ENCODE results near the gene AUTS2. TPM values are rescaled to one million over a fixed set of nuclear protein-coding genes. Genes with fewer than 3 reads are reported as not detected.

AUTS2 gene
- total RNA-seq, 1 donor from 2014 or later, result 56.0 TPM

GRCh38 chr7:70132852-70133690 is 534.8 kb downstream of the AUTS2 start:
- ATAC-seq (no peak), DNase-seq (no peak)
- TF ChIP-seq CTCF (IDR thresholded peaks at IDR 0.05), result no peak
- no peaks in the 10 kb centered on the region for H3K27me3 ChIP-seq
- no peaks in the 10 kb centered on the region for H3K4me1 ChIP-seq
- intact Hi-C loops (cut with DNase I), result no loop called here
- H3K27ac ChIP-seq, result no peak overlapping the region
- no peaks in the 10 kb centered on the region for H3K36me3 ChIP-seq
- no peak overlapping the region for H3K4me3 ChIP-seq
- H3K9me3 ChIP-seq, result no peaks in the 10 kb centered on the region

- DNase-seq, result no peak
- Histone ChIP-seq H3K9me3 (no peaks in the 10 kb centered on the region), H3K4me1 (no peaks in the 10 kb centered on the region), H3K4me3 (no peak overlapping the region), H3K27ac (no peak overlapping the region), H3K27me3 (no peaks in the 10 kb centered on the region), H3K36me3 (no peaks in the 10 kb centered on the region)
- intact Hi-C loops (cut with DNase I), result no loop called here
- no peak for ATAC-seq
- no peak for TF ChIP-seq CTCF (IDR thresholded peaks at IDR 0.05)
These were observed 535.9 kb downstream of the AUTS2 start for GRCh38 chr7:70134029-70134770.

GRCh38 chr7:70135656-70136055 is 537.4 kb downstream of the AUTS2 start:
- no peak overlapping the region for H3K27ac ChIP-seq
- H3K36me3 ChIP-seq, result no peaks in the 10 kb centered on the region
- no peak for TF ChIP-seq CTCF (IDR thresholded peaks at IDR 0.05)
- intact Hi-C loops (cut with DNase I), result no loop called here
- H3K27me3 ChIP-seq, result no peaks in the 10 kb centered on the region
- no peak overlapping the region for H3K4me3 ChIP-seq
- ATAC-seq, result no peak
- no peak for DNase-seq
- H3K9me3 ChIP-seq, result no peaks in the 10 kb centered on the region
- H3K4me1 ChIP-seq, result no peaks in the 10 kb centered on the region

- H3K4me1 ChIP-seq, result no peaks in the 10 kb centered on the region
- no peak overlapping the region for H3K27ac ChIP-seq
- TF ChIP-seq CTCF (IDR thresholded peaks at IDR 0.05), result no peak
- ATAC-seq (no peak), DNase-seq (no peak)
- intact Hi-C loops (cut with DNase I), result no loop called here
- no peaks in the 10 kb centered on the region for H3K9me3 ChIP-seq
- H3K27me3 ChIP-seq, result no peaks in the 10 kb centered on the region
- no peak overlapping the region for H3K4me3 ChIP-seq
- no peaks in the 10 kb centered on the region for H3K36me3 ChIP-seq
These were observed 538.9 kb downstream of the AUTS2 start for GRCh38 chr7:70137126-70137525.

GRCh38 chr7:70142247-70142932 is 544.1 kb downstream of the AUTS2 start:
- Histone ChIP-seq H3K4me1 (no peaks in the 10 kb centered on the region), H3K27me3 (no peaks in the 10 kb centered on the region), H3K4me3 (no peak overlapping the region), H3K9me3 (no peaks in the 10 kb centered on the region), H3K36me3 (no peaks in the 10 kb centered on the region), H3K27ac (no peak overlapping the region)
- intact Hi-C loops (cut with DNase I), result no loop called here
- TF ChIP-seq CTCF (IDR thresholded peaks at IDR 0.05), result no peak
- DNase-seq (no peak), ATAC-seq (no peak)
